HG02870 (cell line): ENCODE results near the gene KLHL6.
"Not testable (repeated sequence)": the region's sequence is repeated elsewhere in the genome, so short reads cannot be mapped to it uniquely, and the experiment has no call there.

Experiments used
- ATAC-seq: cut with Tn5 transposase; IDR thresholded peaks from one replicate; pipeline ENCODE4 v1.9.1; 2021; ENCODE audit warnings: mild to moderate bottlenecking, moderate library complexity; ENCODE audit not compliant: unreplicated experiment

Gene KLHL6

DNA sequence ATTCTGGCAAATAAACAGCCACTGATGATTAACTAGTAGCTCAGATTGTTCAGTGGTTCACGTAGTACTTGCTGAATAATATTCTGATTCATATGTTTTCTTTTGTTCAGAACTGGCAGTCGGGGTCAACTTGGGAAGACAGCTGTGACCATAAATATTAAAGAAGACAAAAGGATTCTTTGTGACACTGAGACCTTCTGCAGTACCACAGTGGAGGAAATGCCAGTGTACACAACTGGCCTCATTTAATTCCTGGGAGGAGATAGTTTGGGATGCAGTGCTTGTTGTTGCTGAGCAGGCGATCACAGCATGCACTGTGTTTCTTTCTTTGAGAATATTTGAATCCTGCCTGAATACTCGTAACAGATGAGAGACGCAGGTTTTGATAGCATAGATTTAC lies 100.4 kb downstream of the KLHL6 start:
- ATAC-seq, result no peak

DNA sequence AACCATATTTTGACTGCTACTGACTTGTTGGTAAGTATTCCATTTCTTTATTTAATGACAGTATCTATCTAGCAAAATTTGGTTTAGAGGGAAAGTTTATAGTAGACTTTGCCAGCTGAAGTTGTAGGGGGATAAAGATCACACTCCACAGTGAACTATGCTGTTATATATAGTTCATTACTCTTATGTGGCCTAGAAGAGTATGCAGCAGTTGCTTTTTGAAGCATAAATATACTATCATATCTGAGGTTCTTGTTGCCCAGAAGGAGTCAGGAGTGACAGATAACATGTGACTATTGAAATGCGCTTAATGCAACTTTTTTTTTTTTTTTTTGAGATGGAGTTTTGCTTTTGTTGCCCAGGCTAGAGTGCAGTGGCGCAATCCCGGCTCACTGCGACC lies 101.4 kb downstream of the KLHL6 start:
- ATAC-seq, result no peak

- ATAC-seq, result no peak
These were observed 105.7 kb downstream of the KLHL6 start for GRCh38 chr3:183449791-183450190.

GRCh38 chr3:183449391-183449790 lies 106.1 kb downstream of the KLHL6 start:
- ATAC-seq, result no peak

GRCh38 chr3:183448369-183449128 lies 107.0 kb downstream of the KLHL6 start:
- no peak for ATAC-seq

- peak; percentile 85 for ATAC-seq
These were observed 108.1 kb downstream of the KLHL6 start for GRCh38 chr3:183447206-183448001.

GRCh38 chr3:183446838-183447205 lies 108.7 kb downstream of the KLHL6 start:
- ATAC-seq, result no peak

DNA sequence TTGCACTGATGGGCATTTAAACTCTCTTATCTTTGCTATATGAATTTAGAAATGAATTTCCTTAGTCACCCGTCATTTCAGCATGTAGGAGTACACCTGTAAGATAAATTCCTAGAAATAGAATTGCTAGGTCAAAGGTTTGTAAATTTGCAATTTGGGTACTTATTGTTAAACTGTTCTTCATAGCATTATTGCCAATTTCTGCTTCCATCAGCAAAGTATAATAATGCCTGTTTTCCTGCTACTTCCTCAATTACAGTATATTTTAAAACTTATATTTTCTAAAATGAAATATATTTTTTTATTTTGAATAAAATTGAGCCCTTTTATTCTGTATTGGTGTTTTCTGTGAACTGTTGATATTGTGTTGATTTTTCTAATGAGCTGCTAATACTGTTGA lies 110.8 kb downstream of the KLHL6 start:
- no peak for ATAC-seq

GRCh38 chr3:183443395-183444385 lies 111.8 kb downstream of the KLHL6 start:
- no peak for ATAC-seq

- ATAC-seq, result no peak
These were observed 112.5 kb downstream of the KLHL6 start for GRCh38 chr3:183442994-183443393.

DNA sequence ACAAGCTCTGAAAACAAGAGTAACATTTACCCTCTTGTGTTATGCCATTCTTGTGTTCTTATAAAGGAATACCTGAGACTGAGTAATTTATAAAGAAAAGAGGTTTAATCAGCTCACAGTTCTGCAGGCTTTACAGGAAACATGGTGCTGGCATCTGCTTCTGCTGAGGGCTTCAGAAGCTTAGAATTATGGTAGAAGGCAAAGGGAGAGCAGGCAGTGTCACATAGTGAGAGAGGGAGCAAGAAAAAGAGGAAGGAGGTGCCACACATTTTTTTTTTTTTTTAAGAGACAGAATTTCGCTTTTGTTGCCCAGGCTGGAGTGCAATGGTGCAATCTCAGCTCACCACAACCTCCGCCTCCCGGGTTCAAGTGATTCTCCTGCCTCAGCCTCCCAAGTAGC lies 115.0 kb downstream of the KLHL6 start:
- not testable (repeated sequence) for ATAC-seq

- no peak for ATAC-seq
These were observed 116.0 kb downstream of the KLHL6 start for GRCh38 chr3:183439515-183439914.

DNA sequence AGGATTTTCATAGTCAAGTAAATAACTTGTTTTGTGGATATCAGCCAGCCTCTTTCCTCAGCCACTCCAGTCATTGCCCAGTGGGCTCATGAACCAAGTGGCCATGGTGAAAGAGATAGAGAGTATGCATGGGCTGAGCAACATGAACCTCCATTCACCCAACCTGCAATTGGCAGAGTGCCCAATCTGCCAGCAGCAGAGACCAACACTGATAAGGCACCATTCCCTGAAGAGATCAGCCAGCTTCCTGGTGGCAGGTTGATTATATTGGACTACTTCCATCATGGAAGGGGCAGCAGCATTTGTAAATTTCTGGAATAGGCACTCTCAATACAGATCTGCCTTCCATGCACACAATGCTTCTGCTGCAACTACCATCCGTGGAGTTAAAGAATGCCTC lies 116.8 kb downstream of the KLHL6 start:
- ATAC-seq, result no peak

DNA sequence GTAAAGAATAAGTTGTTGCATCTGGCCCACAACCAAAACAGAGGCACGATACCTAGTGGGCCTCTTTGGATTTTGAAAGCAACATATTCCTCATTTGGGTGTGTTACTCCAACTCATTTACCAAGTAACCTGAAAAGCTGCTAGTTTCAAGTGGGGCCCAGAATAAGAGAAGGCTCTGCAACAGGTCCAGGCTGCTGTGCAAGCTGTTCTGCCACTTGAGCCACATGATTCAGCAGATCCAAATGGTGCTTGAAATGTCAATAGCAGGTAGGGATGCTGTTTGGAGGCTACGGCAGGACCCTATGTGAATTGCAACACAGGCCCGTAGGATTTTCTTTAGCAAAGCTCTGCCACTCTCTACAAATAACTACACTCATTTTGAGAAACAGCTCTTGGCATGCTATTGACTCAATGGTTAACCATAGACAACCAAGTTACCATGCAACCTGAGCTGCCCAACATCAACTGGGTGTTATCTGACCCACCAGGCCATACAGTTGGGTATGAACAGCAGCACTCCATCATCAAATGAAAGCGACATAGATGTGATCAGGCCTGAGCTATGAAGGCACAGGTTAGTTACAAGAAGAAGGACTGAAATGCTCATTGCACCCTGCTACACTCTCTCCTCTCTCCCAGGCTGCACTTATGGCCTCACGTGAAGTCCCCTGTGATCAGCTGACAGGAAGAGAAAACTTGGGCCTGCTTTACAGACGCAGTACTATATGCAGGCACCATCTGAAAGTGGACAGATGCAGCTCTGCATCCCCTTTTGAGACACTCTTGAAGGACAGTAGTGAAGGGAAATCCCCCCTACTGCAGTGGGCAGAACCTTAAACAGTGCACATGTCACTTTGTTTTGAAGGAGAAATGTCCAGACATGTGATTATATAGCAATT lies 117.6 kb downstream of the KLHL6 start:
- no peak for ATAC-seq
